IPS-18c (cell line): ENCODE measurements around the gene KRT80.

Source experiments
- H3K4me3 ChIP-seq: 2 replicates; pipeline ENCODE4 v1.7.0; 2013; ENCODE audit warnings: low read depth, mild to moderate bottlenecking, low read length, moderate library complexity; ENCODE audit not compliant: insufficient read depth
- H3K9me3 ChIP-seq: one replicate; pipeline ENCODE4 v1.6.1; 2013; ENCODE audit warnings: mild to moderate bottlenecking, low read length, moderate library complexity; ENCODE audit not compliant: control insufficient read depth, insufficient read depth

KRT80 gene

DNA sequence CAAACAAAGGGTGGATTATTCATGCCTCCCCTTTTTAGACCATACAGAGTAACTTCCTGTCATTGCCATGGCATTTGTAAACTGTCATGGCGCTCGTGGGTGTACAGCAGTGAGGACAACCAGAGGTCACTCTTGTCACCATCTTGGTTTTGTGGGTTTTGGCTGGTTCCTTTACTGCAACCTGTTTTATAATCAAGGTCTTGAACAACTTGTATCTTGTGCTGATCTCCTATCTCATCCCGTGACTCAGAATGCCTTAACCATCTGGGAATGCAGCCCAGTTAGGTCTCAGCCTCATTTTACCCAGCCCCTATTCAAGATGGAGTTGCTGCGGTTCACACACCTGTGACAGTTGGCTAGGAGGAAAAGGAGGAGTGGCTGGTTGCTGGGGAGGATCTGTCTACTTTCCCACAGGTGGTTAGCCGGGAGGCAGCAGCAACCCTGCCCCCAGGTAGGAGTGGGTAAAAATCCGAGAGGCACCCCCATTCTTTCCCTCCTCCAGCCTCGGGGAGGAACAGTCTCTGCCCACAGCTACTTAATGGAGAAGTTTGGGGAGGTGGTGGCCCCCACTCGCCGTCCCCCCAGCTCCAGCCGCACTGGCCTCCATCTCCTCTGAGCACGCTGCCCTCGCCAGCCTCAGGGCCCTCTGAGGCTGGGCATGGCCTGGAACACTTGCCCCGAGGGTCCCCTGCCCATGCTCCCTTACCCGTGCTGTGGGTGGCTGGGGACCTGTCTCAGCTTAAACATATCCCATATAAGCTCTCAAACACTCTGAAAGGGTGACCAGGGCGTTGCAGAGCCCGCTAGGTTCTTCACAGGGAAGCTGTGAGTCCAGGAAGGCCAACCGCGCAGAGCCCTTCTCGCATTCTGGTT lies 70.6 kb downstream of the KRT80 start:
- H3K9me3 ChIP-seq = no peaks in the 10 kb centered on the region
- no peak overlapping the region for H3K4me3 ChIP-seq

DNA sequence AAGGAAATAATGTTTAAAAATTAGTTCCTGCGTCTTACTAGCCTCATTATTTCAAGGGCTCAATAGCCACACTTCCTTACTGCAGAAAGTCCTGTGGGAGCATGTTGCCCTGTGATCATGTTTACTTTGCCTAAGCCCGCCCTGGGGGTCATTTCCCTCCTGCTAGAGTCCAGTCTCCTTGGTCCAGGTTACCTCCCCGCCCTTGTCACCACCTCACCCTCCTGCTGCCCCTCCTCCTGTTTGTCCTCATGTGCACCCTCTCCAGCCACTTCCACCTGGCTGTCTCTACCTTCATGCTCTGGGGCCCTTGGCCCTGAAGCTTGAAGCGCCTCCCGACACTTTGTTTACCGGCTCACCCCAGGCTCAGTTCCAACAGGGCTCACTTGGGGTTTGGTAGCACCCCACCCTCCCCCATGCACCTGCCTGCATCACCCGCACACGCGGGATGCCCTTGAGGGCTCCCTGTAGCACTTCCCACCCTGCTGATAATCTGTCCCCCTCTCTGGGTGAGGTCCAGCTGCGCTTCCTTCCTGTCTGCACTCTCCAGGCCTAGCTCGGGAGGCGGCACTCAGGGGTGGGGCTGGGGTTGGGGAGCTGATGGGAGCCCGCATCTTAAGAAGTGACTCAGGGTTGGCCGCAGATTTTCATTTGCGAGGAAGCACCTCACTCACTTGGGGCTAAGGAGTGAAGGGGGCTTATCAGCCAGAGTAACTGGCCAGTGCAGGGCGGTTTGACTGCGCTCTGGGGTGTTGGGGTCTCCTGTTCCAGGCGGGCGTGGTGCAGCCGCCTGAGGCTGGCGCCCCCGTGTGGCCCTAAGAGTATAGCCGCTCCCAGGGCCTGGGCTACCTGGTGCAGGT lies 72.2 kb downstream of the KRT80 start:
- Histone ChIP-seq H3K9me3 (no peaks in the 10 kb centered on the region), H3K4me3 (no peak overlapping the region)
